Measurements from ENCODE around the gene SDHB. TPM values are rescaled to one million over a fixed set of nuclear protein-coding genes. Genes with fewer than 3 reads are reported as not detected.

SDHB gene
- total and polyA plus RNA-seq, 9 donors: 51.9 to 120 (median 63.1) TPM

- peaks cover 2% of the 10 kb centered on the region for H3K4me1 ChIP-seq (ENCODE audit: insufficient read depth)
- no peaks in the 10 kb centered on the region for H3K9me3 ChIP-seq
- intact Hi-C loops (cut with DNase I): no loop called here
- H3K27me3 ChIP-seq: no peaks in the 10 kb centered on the region
- no peak overlapping the region for H3K27ac ChIP-seq
- WGBS, 3 donors: 60 to 66% (median 65%) methylated on average over 13 of the region's 13 CpGs
- H3K4me3 ChIP-seq: no peak overlapping the region
- H3K36me3 ChIP-seq: no peaks in the 10 kb centered on the region
- TF ChIP-seq POLR2A (IDR thresholded peaks at IDR 0.05) (no peak), EP300 (IDR thresholded peaks at IDR 0.05) (no peak)
- TF ChIP-seq, protein P1, sequence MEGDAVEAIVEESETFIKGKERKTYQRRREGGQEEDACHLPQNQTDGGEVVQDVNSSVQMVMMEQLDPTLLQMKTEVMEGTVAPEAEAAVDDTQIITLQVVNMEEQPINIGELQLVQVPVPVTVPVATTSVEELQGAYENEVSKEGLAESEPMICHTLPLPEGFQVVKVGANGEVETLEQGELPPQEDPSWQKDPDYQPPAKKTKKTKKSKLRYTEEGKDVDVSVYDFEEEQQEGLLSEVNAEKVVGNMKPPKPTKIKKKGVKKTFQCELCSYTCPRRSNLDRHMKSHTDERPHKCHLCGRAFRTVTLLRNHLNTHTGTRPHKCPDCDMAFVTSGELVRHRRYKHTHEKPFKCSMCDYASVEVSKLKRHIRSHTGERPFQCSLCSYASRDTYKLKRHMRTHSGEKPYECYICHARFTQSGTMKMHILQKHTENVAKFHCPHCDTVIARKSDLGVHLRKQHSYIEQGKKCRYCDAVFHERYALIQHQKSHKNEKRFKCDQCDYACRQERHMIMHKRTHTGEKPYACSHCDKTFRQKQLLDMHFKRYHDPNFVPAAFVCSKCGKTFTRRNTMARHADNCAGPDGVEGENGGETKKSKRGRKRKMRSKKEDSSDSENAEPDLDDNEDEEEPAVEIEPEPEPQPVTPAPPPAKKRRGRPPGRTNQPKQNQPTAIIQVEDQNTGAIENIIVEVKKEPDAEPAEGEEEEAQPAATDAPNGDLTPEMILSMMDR (IDR thresholded peaks at IDR 0.05): no peak
- peak in 2 of 5 donors; percentile 50 to 58 for DNase-seq
Measured at GRCh38 chr1:17098446-17099317, 44.9 kb upstream of the SDHB start.

- no peak for DNase-seq
- no peaks in the 10 kb centered on the region for H3K9me3 ChIP-seq
- no peaks in the 10 kb centered on the region for H3K27me3 ChIP-seq
- no peaks in the 10 kb centered on the region for H3K36me3 ChIP-seq
- H3K4me1 ChIP-seq (ENCODE audit: insufficient read depth): peaks cover 2% of the 10 kb centered on the region
- intact Hi-C loops (cut with DNase I): no loop called here
- TF ChIP-seq, protein P1 (IDR thresholded peaks at IDR 0.05): no peak
- TF ChIP-seq EP300 (IDR thresholded peaks at IDR 0.05) (no peak), POLR2A (IDR thresholded peaks at IDR 0.05) (no peak)
- H3K4me3 ChIP-seq: no peak overlapping the region
- 43 to 60% (median 47%) methylated on average over 12 to 14 of the region's 14 CpGs for WGBS, 3 donors
- H3K27ac ChIP-seq: no peak overlapping the region
Measured at GRCh38 chr1:17097787-17098186, 44.0 kb upstream of the SDHB start.

GRCh38 chr1:17097147-17097546, 43.3 kb upstream of the SDHB start:
- H3K4me3 ChIP-seq: no peak overlapping the region
- H3K9me3 ChIP-seq: no peaks in the 10 kb centered on the region
- H3K4me1 ChIP-seq (ENCODE audit: insufficient read depth): peaks cover 2% of the 10 kb centered on the region
- H3K36me3 ChIP-seq: no peaks in the 10 kb centered on the region
- DNase-seq: no peak
- H3K27ac ChIP-seq: no peak overlapping the region
- H3K27me3 ChIP-seq: no peaks in the 10 kb centered on the region
- TF ChIP-seq POLR2A (IDR thresholded peaks at IDR 0.05): no peak
- TF ChIP-seq, protein P1 (IDR thresholded peaks at IDR 0.05): no peak
- no peak for TF ChIP-seq EP300 (IDR thresholded peaks at IDR 0.05)
- 81 to 90% (median 88%) methylated on average over 8 of the region's 8 CpGs for WGBS, 3 donors
- intact Hi-C loops (cut with DNase I): no loop called here

- Histone ChIP-seq H3K36me3 (no peaks in the 10 kb centered on the region), H3K4me1 (ENCODE audit: insufficient read depth) (peaks cover 3% of the 10 kb centered on the region), H3K4me3 (no peak overlapping the region), H3K9me3 (no peaks in the 10 kb centered on the region), H3K27ac (no peak overlapping the region), H3K27me3 (no peaks in the 10 kb centered on the region)
- no peak for DNase-seq
- intact Hi-C loops (cut with DNase I): no loop called here
- TF ChIP-seq, protein P1 (IDR thresholded peaks at IDR 0.05): no peak
- TF ChIP-seq EP300 (IDR thresholded peaks at IDR 0.05): no peak
- WGBS, 3 donors: 0 to 48% (median 0%) methylated on average over 1 of the region's 1 CpG
Measured at GRCh38 chr1:17096584-17096983, 42.8 kb upstream of the SDHB start.

Measured in ovary (tissue), 9 donors.